HG03378 (cell line): ENCODE measurements around the gene C3orf18.
"Not testable (repeated sequence)": the region's sequence is repeated elsewhere in the genome, so short reads cannot be mapped to it uniquely, and the experiment has no call there.

ENCODE experiments used
- ATAC-seq: cut with Tn5 transposase; IDR thresholded peaks from one replicate; pipeline ENCODE4 v1.9.1; 2021; ENCODE audit warnings: mild to moderate bottlenecking, moderate library complexity; ENCODE audit not compliant: unreplicated experiment

C3orf18 gene

GRCh38 chr3:50525191-50525910 lies 42.2 kb downstream of the C3orf18 start:
- ATAC-seq = no peak

- ATAC-seq = no peak
Measured at GRCh38 chr3:50524746-50525145, 42.8 kb downstream of the C3orf18 start.

GRCh38 chr3:50523279-50523811 lies 44.2 kb downstream of the C3orf18 start:
- ATAC-seq = no peak

- ATAC-seq = no peak
Measured at GRCh38 chr3:50521572-50521971, 46.0 kb downstream of the C3orf18 start.

- no peak for ATAC-seq
Measured at GRCh38 chr3:50520849-50521248, 46.7 kb downstream of the C3orf18 start.

GRCh38 chr3:50519471-50520089 lies 48.0 kb downstream of the C3orf18 start:
- ATAC-seq = no peak

GRCh38 chr3:50518436-50518835 lies 49.1 kb downstream of the C3orf18 start:
- no peak for ATAC-seq

- no peak for ATAC-seq
Measured at GRCh38 chr3:50517721-50518206, 49.8 kb downstream of the C3orf18 start.

- no peak for ATAC-seq
Measured at GRCh38 chr3:50516440-50516871, 51.1 kb downstream of the C3orf18 start.

GRCh38 chr3:50515565-50516439 lies 51.7 kb downstream of the C3orf18 start:
- ATAC-seq = no peak

- not testable (repeated sequence) for ATAC-seq
Measured at GRCh38 chr3:50512908-50513307, 54.6 kb downstream of the C3orf18 start.

GRCh38 chr3:50512131-50512530 lies 55.4 kb downstream of the C3orf18 start:
- ATAC-seq = no peak

- ATAC-seq = no peak
Measured at GRCh38 chr3:50510325-50510724, 57.2 kb downstream of the C3orf18 start.

GRCh38 chr3:50509715-50510114 lies 57.8 kb downstream of the C3orf18 start:
- no peak for ATAC-seq

GRCh38 chr3:50508821-50509220 lies 58.7 kb downstream of the C3orf18 start:
- ATAC-seq = no peak
